Measurements from ENCODE around the gene ANGPTL1.

DNA sequence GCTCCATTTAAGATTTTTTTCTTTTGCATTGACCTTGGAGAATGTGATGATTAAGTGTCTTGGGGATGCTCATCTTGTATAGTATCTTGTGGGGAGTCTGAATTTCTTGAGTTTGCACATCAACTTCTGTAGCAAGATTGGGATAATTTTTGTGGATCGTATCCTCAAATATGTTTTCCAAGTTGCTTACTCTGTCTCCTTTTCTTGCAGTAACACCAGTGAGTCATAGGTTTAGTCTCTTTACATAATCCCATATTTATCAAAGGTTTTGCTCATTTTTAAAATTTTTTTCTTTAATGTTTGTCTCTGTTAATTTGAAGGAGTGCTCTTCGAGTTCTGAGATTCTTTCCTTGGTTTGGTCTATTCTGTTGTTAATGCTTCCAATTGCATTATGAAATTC lies 41.7 kb upstream of the ANGPTL1 start:
- TF ChIP-seq, protein P1, sequence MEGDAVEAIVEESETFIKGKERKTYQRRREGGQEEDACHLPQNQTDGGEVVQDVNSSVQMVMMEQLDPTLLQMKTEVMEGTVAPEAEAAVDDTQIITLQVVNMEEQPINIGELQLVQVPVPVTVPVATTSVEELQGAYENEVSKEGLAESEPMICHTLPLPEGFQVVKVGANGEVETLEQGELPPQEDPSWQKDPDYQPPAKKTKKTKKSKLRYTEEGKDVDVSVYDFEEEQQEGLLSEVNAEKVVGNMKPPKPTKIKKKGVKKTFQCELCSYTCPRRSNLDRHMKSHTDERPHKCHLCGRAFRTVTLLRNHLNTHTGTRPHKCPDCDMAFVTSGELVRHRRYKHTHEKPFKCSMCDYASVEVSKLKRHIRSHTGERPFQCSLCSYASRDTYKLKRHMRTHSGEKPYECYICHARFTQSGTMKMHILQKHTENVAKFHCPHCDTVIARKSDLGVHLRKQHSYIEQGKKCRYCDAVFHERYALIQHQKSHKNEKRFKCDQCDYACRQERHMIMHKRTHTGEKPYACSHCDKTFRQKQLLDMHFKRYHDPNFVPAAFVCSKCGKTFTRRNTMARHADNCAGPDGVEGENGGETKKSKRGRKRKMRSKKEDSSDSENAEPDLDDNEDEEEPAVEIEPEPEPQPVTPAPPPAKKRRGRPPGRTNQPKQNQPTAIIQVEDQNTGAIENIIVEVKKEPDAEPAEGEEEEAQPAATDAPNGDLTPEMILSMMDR (IDR thresholded peaks at IDR 0.05), result no peak
- no peak for TF ChIP-seq POLR2A (IDR thresholded peaks at IDR 0.05)
- no peak for TF ChIP-seq POLR2AphosphoS5 (IDR thresholded peaks at IDR 0.05)
- TF ChIP-seq EP300 (IDR thresholded peaks at IDR 0.05), result no peak
